Measurements from ENCODE around the gene GRIN3A.

The GRIN3A gene

DNA sequence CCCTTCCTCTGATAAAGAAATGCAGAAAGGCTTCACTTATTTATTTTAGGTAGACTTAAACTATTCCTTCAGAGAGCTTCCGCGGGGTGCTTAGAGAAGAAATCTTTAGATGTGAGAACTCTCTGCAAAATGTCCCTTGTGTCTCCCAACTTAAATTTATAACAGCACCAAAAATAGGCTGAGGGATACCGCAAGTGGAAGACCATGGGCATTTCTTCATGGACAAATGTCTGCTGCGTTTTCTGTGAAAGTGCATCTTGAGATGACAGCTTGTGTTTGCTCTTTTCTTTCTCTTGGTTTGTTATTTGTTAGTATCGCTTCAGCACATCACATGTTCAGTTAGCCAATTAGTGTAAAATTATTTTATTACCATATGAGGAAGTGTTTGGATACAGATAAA is 15.3 kb upstream of the GRIN3A start:
- DNase-seq (ENCODE audit: low read depth) = no peak
- no peak overlapping the region for H3K4me3 ChIP-seq (ENCODE audit: low read depth, low read length)
- no peak for TF ChIP-seq POLR2A (IDR thresholded peaks at IDR 0.05; ENCODE audit: extremely low read depth, insufficient read length)
- no peak for TF ChIP-seq MYC (IDR thresholded peaks at IDR 0.05; ENCODE audit: low read depth, low read length)
- TF ChIP-seq, protein P1, sequence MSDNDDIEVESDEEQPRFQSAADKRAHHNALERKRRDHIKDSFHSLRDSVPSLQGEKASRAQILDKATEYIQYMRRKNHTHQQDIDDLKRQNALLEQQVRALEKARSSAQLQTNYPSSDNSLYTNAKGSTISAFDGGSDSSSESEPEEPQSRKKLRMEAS (IDR thresholded peaks at IDR 0.05; ENCODE audit: low read depth, low read length) = no peak
- TF ChIP-seq, protein P2, sequence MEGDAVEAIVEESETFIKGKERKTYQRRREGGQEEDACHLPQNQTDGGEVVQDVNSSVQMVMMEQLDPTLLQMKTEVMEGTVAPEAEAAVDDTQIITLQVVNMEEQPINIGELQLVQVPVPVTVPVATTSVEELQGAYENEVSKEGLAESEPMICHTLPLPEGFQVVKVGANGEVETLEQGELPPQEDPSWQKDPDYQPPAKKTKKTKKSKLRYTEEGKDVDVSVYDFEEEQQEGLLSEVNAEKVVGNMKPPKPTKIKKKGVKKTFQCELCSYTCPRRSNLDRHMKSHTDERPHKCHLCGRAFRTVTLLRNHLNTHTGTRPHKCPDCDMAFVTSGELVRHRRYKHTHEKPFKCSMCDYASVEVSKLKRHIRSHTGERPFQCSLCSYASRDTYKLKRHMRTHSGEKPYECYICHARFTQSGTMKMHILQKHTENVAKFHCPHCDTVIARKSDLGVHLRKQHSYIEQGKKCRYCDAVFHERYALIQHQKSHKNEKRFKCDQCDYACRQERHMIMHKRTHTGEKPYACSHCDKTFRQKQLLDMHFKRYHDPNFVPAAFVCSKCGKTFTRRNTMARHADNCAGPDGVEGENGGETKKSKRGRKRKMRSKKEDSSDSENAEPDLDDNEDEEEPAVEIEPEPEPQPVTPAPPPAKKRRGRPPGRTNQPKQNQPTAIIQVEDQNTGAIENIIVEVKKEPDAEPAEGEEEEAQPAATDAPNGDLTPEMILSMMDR (IDR thresholded peaks at IDR 0.05; ENCODE audit: low read depth, low read length) = no peak

DNA sequence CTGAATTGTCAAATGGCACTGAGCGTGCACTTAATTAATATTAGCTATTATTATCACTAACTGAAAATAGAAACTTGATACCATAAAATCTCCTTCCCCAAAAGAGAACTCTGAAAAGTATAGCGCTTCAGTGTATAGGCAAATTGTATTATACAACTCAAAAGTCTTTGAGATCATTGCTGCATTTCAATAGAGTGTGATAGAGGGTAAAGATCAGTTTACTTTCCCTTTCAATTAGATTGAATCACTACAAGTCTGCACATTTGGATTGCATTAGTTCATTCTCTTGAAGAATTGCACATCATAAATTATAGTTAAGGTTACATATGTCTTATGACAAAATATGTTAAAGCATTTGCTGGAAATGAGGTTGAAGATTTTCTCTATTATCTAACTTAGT is 13.4 kb upstream of the GRIN3A start:
- TF ChIP-seq POLR2A (IDR thresholded peaks at IDR 0.05; ENCODE audit: extremely low read depth, insufficient read length) (no peak), MYC (IDR thresholded peaks at IDR 0.05; ENCODE audit: low read depth, low read length) (no peak)
- H3K4me3 ChIP-seq (ENCODE audit: low read depth, low read length) = no peak overlapping the region
- DNase-seq (ENCODE audit: low read depth) = no peak

DNA sequence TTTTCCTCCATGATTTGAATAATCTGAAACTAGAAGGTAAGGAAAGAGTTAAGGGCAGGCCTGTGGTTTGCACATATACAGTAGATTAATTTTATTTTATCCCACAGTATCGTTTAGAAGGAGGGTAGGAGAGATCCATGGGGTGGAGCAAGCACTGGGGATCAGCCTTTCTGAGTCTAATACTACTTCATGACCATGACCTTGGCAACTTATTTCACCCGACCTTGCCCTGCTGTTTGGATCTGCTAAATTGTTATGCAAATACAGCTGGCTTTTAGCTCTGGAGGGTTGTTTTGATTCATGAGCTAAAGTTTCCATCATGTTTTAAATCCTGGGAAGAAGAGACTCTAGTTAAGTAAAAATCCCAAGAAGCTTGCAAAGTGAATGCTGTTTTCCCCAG is 864 bp upstream of the GRIN3A start:
- TF ChIP-seq, protein P1 (IDR thresholded peaks at IDR 0.05; ENCODE audit: low read depth, low read length) = no peak
- no peak for TF ChIP-seq MYC (IDR thresholded peaks at IDR 0.05; ENCODE audit: low read depth, low read length)
- no peak for TF ChIP-seq POLR2A (IDR thresholded peaks at IDR 0.05; ENCODE audit: extremely low read depth, insufficient read length)
- TF ChIP-seq, protein P2 (IDR thresholded peaks at IDR 0.05; ENCODE audit: low read depth, low read length) = no peak
- no peak for DNase-seq (ENCODE audit: low read depth)
- H3K4me3 ChIP-seq (ENCODE audit: low read depth, low read length) = no peak overlapping the region

DNA sequence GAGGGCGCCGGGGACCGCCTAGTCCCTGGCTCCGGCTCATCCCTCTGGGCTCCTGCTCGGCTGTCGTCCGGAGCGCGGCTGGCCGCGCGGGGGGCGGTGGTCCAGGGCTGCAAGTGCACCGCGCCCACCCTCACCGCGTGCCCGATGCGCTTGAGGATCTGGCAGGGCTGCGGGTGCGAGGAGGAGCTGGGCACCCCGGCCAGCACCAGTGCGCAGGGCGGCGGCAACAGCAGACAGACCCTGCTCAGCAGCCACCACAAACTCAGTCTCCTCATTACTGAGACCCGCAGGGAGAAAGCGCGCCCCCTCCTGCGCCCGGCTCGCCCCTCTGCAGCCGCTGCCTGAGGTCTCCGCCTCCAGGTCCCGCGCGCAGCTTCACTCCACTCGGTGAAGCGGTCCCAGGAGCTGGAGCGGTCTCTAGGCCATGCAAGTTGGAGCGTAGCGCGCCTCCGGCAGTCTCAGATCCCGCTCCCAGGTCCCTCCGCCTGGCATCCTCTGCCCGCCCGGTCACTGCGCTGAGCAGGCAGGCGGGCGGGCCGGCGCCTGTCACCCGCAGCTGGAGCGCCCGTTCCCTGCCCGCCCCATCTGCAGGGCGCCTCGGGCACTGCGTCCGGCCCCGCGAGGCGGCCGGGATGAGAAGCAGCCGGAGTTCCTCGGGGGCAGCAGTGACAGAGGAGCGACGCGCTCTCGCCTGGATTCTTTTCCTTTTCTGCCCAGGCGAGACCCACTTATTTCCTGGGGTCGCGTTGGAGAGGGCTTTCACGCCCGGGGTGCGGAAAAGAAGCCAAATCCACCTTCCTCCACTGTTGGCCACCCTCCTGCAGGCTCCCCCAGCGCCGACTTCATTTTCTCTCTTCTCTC is 512 bp downstream of the GRIN3A start:
- no peak overlapping the region for H3K4me3 ChIP-seq (ENCODE audit: low read depth, low read length)
- TF ChIP-seq POLR2A (IDR thresholded peaks at IDR 0.05; ENCODE audit: extremely low read depth, insufficient read length) (no peak), MYC (IDR thresholded peaks at IDR 0.05; ENCODE audit: low read depth, low read length) (no peak)
- TF ChIP-seq, protein P2 (IDR thresholded peaks at IDR 0.05; ENCODE audit: low read depth, low read length) = no peak
- TF ChIP-seq, protein P1 (IDR thresholded peaks at IDR 0.05; ENCODE audit: low read depth, low read length) = no peak
- DNase-seq (ENCODE audit: low read depth) = no peak

DNA sequence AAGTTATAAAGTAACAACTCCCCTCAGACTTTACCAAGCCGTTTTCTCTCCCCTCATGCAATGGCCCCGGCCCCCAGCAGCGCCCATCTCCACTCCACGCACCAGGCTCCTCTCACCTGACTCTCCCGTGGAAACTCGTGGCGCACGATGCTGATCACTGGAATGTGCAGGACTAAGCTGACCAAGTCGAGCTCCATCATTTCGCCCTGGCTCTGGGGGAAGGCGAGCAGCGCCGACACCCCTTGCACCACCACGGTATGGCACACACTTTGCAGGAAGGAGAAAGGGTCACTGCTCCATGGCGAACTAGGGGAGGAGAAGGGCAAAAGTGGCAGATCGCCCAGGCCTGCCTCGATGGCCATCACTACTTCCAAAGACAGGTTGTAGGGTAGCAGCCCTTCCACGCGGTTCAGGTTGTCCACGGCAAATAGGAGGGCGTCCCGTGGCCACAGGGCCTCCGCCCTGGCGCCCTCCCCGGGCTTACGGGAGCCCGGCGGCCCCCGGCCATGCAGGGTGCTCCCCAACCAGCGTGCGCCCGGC is 1.2 kb downstream of the GRIN3A start:
- TF ChIP-seq MYC (IDR thresholded peaks at IDR 0.05; ENCODE audit: low read depth, low read length) (no peak), POLR2A (IDR thresholded peaks at IDR 0.05; ENCODE audit: extremely low read depth, insufficient read length) (no peak)
- TF ChIP-seq, protein P1 (IDR thresholded peaks at IDR 0.05; ENCODE audit: low read depth, low read length) = no peak
- TF ChIP-seq, protein P2 (IDR thresholded peaks at IDR 0.05; ENCODE audit: low read depth, low read length) = no peak
- DNase-seq (ENCODE audit: low read depth) = no peak
- no peak overlapping the region for H3K4me3 ChIP-seq (ENCODE audit: low read depth, low read length)

DNA sequence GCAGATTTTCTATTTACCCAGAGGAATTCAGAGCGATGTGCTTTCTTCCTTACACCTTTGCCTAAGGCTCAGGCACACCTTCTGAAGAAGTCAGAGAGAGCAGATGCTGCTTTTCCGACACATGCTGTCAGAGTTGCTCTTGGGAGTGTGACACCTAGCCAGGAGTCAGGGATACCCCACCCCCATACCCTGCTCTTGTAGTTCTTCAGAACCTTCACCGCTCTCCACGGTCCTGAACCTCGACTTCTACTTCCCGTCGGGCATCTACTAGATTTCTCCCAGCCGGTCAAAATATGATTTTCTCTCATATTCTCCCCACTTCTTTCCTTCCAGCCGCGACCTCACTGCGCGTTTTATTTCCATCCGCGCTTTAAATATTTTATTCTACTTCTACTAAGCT is 1.7 kb downstream of the GRIN3A start:
- no peak for DNase-seq (ENCODE audit: low read depth)

More for the DNA sequence above, 1.7 kb downstream of the GRIN3A start:
- H3K4me3 ChIP-seq (ENCODE audit: low read depth, low read length) = no peak overlapping the region
- TF ChIP-seq, protein P2 (IDR thresholded peaks at IDR 0.05; ENCODE audit: low read depth, low read length) = no peak
- TF ChIP-seq, protein P1 (IDR thresholded peaks at IDR 0.05; ENCODE audit: low read depth, low read length) = no peak
- no peak for TF ChIP-seq MYC (IDR thresholded peaks at IDR 0.05; ENCODE audit: low read depth, low read length)
- TF ChIP-seq POLR2A (IDR thresholded peaks at IDR 0.05; ENCODE audit: extremely low read depth, insufficient read length) = no peak

Data from NB4 (cell line).